T47D (cell line): Measurements from ENCODE around the gene FLRT2.

Experiments used
- DNase-seq, 2 experiments: peaks; one replicate each; pipeline versions ENCODE4 v3.0.0 to v3.0.0-alpha.2; 2011 to 2012; ENCODE audit warnings: low read depth in 1 of 2, low spot score in 1 of 2
- JUND ChIP-seq: IDR thresholded peaks from 2 replicates; pipeline ENCODE4 v1.6.1; 2012; ENCODE audit warnings: low read depth
- in situ Hi-C: cut with HindIII; loops from 2 replicates; pipeline ENCODE4 v1.10.0; 2016; ENCODE audit warnings: low sequenced_read_pairs, low pct_unique_long_range_greater_than_20kb

Gene FLRT2

DNA sequence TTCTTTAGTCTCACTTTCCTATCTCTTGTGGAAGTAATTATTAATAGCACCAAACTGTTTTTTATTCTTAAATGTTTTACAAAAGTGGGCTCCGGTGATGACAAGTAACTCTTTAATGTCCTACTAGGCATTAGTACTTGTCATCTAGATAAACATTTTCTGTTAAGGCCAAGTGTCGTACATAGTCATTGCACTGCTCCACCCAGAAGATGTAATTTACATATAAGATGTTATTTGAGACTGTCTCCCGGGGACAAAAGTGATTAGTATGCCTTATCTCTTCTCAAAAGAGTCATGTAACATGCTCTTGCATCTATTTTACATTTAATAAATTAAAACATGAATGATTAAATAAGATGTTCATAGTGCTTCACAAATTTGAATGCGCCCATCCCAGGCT, 88.4 kb downstream of the FLRT2 start:
- in situ Hi-C loops: no loop called here
- DNase-seq: no peak
- TF ChIP-seq JUND: no peak

DNA sequence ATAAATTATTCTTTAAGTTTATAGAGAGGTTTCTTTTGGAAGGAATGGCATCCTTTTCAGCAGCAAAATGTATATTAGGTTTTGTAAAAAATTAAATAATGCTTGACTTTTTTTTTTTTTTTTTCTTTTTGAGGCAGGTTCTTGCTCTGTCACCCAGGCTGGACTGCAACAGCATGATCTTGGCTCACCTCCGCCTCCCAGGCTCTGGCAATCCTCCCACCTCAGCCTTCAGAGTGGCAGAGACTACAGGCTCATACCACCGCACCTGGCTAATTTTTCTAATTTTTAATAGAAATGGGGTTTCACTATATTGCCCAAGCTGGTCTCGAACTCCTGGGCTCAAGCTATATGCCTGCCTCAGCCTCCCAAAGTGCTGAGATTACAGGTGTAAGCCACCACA, 89.0 kb downstream of the FLRT2 start:
- no peak for TF ChIP-seq JUND
- no peak for DNase-seq
- in situ Hi-C loops: no loop called here

DNA sequence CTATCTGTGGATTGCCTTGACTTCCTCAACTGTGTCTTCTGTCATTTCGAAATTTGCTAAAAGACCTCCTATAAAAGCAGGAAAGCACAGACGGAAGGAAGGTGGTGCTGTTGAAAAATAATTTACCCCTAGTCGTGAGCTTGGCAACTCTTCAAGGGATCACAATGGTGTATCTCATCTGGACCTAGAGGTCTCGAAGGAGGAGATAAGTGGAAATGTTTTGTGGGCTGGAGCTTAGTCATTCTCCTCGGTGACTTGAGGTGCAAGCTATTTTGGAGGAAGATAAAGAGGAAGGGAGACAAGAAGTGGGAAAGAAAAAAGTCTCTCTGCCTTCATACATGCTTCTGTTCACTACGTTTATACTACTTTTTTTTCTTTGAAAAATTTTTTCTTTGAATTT, 89.9 kb downstream of the FLRT2 start:
- in situ Hi-C loops: no loop called here
- TF ChIP-seq JUND: no peak
- DNase-seq: no peak

DNA sequence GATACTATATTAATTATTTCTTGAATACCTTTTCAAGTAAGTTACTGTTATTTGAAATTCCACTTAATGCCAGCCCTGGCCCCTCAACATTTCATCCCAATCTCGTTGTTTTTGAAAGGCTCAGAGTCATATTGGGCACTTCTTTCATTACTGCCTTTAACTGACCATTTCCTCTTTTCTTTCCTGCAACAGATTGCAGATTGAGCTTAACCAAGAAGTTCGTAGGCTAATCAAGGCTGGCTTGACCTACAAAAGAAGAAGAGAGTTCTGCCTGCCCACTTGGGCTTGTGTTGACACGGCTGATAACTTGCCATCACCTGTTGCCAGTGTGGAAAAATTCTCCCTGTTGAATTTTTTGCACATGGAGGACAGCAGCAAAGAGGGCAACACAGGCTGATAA, 91.0 kb downstream of the FLRT2 start:
- DNase-seq: no peak
- in situ Hi-C loops: no loop called here
- no peak for TF ChIP-seq JUND

DNA sequence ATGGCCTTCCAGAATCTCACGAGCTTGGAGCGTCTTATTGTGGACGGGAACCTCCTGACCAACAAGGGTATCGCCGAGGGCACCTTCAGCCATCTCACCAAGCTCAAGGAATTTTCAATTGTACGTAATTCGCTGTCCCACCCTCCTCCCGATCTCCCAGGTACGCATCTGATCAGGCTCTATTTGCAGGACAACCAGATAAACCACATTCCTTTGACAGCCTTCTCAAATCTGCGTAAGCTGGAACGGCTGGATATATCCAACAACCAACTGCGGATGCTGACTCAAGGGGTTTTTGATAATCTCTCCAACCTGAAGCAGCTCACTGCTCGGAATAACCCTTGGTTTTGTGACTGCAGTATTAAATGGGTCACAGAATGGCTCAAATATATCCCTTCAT, 92.2 kb downstream of the FLRT2 start:
- TF ChIP-seq JUND: no peak
- in situ Hi-C loops: no loop called here
- peak; percentile 14 to 84 for DNase-seq

DNA sequence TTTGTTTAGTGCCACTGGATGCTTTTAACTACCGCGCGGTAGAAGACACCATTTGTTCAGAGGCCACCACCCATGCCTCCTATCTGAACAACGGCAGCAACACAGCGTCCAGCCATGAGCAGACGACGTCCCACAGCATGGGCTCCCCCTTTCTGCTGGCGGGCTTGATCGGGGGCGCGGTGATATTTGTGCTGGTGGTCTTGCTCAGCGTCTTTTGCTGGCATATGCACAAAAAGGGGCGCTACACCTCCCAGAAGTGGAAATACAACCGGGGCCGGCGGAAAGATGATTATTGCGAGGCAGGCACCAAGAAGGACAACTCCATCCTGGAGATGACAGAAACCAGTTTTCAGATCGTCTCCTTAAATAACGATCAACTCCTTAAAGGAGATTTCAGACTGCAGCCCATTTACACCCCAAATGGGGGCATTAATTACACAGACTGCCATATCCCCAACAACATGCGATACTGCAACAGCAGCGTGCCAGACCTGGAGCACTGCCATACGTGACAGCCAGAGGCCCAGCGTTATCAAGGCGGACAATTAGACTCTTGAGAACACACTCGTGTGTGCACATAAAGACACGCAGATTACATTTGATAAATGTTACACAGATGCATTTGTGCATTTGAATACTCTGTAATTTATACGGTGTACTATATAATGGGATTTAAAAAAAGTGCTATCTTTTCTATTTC, 93.2 kb downstream of the FLRT2 start:
- no peak for TF ChIP-seq JUND
- no peak for DNase-seq
- in situ Hi-C loops: no loop called here

DNA sequence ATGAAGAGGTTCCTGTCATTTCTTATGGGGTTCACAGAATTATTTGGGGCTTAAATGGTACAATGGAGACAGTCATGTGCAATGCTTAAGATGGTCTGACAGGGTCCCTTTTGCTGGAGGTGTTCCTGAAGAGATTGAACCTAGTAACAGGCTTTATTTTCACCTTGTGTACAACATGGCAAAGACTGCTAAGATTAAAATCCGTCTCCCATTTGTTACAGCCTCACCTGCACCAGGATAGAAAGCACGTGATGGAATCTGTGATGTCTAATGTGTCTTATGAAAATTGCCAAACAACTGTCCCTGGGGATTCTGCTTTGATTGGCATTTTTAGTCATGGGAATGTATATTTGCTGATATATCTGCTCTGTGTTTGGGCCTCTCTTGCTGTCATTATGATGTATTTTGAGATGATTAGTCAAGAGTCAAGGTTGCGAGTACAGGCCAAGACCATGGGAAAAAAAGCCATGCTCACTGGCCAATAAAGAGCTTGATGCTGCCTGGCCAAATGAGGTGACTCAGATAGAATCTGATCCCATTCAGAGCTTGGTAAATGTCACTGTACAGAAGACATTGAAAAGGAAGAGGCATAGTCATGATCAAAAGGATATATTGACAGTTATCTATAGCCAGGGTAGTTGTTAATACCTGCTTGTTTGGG, 96.1 kb downstream of the FLRT2 start:
- TF ChIP-seq JUND: no peak
- no peak for DNase-seq
- in situ Hi-C loops: no loop called here

DNA sequence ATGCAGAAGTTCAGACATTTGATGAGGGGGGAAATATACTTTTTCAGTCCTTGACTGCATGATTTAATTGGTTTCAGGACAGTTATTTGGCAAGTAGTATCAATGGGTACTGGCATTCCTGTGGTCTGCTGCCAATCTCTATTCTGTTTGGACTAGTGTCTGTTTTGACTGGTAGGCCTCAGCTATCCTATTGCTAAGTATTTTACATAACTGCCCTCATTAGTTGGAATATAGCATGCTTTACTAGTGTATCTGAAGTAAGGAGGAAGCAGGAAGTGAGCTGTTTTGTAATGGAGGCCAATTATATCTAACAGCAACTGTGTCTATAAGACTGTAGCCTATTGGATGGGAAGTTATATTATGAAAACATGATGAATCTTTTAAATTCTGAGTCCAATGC, 104.3 kb downstream of the FLRT2 start:
- TF ChIP-seq JUND: no peak
- in situ Hi-C loops: no loop called here
- DNase-seq: no peak

DNA sequence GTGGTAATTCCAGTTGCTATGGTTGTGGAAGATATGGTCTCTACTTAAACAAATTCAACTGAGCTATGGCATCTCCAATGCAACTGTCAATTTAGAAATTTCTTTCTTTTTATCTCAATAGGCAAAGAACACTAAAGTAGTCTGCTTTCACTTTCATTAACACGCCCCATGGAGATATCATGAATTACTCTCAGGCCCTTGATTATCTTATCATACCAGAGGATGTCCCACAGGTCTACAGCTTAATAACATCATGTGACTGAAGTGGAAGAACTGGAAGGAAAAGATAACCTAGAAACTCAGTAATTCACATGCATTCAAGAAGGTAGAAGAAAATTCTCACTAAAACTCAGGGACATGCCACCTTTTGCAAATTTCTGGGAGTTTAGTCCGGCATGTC, 114.3 kb downstream of the FLRT2 start:
- in situ Hi-C loops: no loop called here
- TF ChIP-seq JUND: no peak
- no peak for DNase-seq

DNA sequence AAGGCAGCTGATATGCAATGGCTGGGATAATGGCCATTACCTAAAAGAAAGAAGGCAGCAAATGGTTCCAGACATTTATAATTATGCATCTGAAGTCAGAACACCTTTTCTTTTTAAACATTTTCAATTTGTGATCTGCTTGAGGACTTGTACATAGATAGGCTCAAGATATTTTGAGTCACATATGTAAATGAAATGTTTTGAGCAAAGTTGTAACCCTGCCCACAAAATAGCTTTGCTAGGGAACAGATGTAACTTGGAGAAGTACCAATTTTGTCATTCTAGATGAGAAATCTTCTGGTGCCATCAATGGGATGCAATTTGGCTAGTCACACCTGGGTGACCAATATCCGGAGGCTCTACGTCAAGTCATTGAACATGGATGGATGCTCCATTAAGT, 123.1 kb downstream of the FLRT2 start:
- in situ Hi-C loops: no loop called here
- DNase-seq: no peak
- no peak for TF ChIP-seq JUND

DNA sequence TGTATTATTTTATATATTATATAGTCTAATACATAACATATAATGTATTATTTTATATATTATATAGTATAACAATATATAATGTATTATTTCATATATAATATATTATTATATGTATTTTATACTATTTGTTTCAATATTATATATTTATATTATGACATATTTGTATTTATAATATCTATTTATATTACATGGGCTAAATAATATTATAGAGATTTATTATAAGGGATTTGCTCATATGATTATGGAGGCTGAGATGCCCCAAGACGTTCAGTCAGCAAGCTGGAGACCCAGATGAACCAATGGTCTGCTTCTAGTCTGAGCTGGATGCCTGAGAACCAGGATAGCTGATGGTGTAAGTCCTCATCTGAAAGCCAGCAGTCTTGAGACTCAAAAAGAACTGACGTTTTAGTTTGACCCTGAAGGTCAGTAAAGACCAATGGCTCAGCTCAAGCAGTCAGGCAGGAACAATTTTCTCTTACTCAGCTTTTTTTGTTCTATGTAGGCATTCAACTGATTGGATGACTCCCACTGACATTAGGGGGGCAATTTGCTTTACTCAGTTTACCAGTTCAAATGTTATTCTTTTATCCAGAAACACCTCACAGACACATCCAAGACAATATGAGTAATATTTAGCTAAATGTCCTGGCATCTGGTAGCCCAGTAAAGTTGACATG, 130.4 kb downstream of the FLRT2 start:
- DNase-seq: no peak
- in situ Hi-C loops: no loop called here
- TF ChIP-seq JUND: no peak

DNA sequence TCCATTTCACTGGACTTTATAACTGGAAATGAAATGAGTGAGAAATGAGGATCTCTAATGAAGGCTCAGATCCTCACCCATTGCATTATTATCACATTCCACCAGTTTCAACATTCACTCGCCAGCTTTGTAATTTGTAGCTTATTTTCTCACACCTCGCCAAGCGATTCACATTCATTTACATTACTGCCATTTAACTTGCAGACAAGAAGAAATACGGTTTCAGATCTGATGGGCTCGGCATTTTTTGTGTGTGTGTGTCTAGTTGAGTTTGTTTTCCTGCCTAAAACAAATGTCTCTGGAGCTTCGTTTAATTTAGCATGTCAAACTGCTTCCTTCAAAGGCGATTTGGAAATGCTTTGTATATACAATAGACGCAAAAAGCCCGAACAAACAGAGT, 132.2 kb downstream of the FLRT2 start:
- DNase-seq: no peak
- in situ Hi-C loops: no loop called here
- no peak for TF ChIP-seq JUND

DNA sequence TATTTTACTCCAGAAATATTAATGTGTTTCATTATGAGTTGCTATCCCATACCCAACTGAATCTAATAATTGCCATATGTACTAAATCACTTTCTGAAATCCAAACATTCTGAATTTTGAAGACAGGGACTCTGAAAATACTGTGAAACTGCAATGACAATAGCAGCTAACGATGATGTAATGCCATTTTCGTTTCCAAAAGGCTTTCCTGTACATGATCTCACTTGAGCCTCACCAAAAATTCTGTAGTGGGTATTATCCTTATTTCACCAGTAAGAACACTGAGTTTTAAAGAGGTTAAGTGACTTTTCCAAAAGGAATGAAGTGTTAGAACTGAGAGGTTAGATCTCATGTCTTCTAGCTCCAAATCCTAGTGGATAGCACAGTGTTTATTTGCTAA, 133.3 kb downstream of the FLRT2 start:
- in situ Hi-C loops: no loop called here
- TF ChIP-seq JUND: no peak
- no peak for DNase-seq
